NCI-H146 (cell line): Measurements from ENCODE around the gene GABPA.

ENCODE experiments used
- DNase-seq: peaks from one replicate; lab custom pipeline; 2025; lab: John Stamatoyannopoulos, UW

Gene GABPA

DNA sequence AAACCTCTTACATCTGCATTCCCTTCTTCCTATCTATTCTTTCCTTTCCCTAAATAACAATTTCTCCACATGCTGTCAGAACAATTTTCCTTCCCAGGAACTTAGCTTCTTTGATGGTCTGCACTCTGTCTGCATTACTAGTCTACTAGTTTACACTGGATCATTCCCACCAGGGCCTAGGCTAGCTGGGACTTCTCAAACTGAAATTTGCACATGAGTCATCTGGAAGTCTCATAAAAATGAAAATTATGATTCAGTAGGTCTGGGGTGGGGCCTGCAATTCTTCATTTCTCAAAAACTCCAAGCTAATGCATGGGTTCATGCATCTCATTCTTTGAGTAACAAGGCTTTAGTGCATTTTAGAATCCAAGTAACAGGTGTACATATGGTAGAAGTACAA, 74.2 kb downstream of the GABPA start:
- DNase-seq = no peak

- no peak for DNase-seq
Measured at GRCh38 chr21:25811186-25811585, 76.4 kb downstream of the GABPA start.

- DNase-seq = no peak
Measured at GRCh38 chr21:25813917-25814316, 79.1 kb downstream of the GABPA start.

DNA sequence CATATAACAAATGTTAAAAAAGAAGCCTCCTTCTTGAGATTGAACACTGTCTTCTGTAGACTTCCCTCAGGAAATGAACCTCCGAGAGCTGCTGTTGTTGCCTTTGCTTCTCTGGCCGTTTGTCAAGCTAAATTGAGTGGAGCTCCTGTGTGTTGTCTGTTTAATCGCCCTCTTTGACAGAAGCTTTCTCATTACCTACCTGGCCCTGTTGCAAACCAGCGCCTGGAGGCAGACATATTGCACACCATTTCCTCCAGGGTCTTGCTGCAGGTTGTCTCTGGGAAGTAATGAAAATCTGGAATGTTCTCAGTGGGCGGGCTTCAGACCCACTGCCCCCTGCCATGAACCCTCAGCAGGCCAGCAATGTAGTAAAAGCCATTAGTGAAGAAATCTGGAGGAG, 83.3 kb downstream of the GABPA start:
- no peak for DNase-seq

DNA sequence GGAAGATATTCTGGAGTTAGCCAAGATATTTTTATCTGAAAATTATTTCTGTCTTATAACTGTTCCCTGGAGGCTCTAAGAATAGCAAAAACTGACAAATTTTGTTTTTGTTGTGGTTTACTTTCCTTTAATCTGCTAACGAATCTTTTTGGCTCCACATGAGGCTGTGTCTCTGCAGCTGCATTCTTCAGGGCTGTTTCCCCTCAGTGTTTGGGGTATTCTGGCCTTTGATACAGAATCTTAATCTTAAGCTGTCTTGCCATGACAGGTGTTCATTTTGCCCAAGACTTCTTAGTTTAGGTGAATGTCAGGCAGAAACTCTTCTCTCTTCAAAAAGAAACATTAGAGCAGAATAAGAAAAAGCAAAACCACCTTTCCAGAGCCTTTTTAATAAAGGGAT, 83.8 kb downstream of the GABPA start:
- no peak for DNase-seq
